ENCODE data around the gene TPSD1.
"Not testable (repeated sequence)": the region's sequence is repeated elsewhere in the genome, so short reads cannot be mapped to it uniquely, and the experiment has no call there.

Gene TPSD1

GRCh38 chr16:1282324-1282973, 26.6 kb downstream of the TPSD1 start:
- no peak for DNase-seq

DNA sequence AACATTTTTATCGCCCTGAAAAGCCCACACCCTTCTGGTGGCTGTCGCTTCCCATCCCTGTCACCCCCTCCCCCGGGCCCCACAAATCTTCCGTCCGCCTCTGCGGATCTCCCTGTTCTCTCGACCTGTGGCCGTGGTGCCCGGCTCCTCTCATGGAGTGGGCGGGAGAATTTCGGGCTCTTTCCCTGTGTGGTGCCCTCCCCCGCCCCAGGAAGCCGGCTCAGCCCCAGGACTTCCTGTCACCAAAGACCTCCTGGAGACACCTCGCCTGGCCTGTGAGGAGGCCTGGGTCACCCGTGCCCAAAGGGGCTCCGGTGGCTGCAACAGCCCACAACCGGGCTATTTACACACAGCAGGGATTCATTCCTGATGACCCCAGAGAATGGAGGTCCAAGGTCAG, 27.4 kb downstream of the TPSD1 start:
- DNase-seq: no peak

GRCh38 chr16:1283996-1284616, 28.2 kb downstream of the TPSD1 start:
- no peak for DNase-seq

DNA sequence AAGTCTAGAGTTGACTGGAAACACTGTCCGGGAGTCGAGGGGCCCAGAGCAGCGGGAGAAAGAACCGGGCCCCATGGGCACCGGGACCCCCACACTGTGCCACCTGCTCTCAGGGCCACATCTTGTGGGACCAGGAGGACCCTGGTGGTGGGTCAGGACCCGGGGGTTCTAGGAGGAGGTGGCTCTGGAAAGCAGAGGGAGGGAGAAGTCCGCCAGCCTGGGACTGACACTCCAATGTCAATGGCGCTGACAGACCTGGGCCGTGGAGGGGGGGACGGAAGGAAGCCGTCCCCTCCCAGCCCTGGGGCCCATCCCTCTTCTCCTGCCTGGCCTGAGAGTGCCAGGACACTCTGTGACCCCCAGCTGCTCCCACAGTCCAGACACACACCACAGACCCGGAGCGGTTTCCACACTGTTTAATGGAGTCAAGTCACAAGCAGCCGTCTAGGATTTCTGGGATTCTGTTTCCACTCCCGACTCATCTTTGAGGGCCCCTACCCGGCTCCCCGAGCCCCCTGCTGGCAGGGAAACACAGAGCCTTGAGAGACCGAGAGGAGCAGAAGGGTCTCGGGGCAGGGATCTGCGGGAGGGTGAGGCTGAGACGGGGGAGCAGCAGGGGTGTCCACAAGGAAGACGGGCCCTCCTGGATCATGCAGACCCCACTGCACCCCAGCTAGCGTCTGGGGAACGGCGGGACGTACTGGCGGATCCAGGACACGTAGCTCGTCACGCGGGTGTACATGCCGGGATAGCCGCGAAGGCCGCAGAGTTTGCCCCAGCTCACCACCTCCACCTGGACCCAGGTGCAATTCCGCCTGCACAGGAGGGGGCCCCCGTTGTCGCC, 30.0 kb downstream of the TPSD1 start:
- no peak for DNase-seq

- DNase-seq: no peak
These were observed 30.7 kb downstream of the TPSD1 start for GRCh38 chr16:1286513-1287094.

- DNase-seq: no peak
These were observed 32.3 kb downstream of the TPSD1 start for GRCh38 chr16:1287982-1288670.

DNA sequence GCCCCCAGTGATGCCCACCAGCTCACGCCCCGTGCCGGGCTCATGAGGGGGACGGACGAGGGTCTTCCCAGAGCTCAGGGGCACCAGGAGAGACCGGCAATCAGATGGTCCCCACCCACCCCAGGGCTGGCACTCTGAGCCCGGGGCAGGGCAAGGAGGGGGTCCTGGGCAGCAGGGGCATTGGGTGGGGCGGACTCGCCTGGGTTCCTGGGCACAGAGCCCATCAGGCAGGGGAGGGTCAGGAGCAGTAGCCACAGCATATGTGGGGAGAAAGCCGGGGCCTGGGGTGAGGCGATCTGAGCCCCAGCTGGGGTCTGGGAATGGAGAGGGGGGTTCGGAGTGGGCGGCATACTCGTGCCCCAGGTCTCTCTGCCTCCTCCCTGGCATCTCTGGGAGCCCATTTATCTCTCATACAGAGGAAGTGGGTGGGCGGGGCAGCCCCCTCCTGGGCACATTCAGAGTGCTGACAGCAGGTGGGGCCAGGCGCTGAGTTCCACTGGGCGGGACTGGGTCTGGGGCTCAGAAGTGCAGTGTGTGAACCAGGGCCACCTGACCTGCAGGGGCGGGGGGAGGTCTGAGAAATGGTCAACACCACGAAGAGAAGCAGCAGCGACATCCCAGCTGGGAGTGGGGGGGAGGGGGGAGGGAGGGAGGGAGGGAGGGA, 33.1 kb downstream of the TPSD1 start:
- DNase-seq: no peak

GRCh38 chr16:1289477-1289866, 33.6 kb downstream of the TPSD1 start:
- no peak for DNase-seq

- no peak for DNase-seq
These were observed 34.2 kb downstream of the TPSD1 start for GRCh38 chr16:1290063-1290501.

DNA sequence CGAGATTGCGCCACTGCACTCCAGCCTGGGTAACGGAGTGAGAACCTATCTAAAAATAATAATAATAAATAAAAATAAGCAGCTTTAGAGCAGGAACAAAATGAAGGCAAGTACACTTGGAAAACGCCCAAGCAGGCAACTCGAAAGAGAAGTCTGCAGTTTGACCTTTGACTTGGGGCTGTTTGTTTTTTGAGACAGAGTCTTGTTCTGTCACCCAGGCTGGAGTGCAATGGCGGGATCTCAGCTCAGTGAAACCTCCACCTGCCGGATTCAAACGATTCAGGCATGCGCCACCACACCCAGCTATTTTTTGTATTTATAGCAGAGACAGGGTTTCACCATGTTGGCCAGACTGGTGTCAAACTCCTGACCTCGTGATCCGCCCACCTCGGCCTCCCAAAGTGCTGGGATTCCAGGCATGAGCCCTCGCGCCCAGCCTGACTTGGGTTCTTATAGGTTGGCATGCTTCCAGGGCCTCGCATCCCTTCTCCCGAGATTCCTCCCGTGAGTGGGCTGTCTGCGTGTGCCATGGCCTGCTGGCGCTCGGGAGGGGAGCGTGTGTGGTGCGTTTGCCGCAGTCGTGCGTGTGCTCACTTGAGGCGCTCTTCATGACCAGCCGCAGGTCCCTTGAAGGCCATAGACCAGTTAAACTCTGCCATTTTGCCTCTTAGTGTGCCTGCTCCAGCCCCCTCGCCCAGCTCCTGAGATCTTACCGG, 35.1 kb downstream of the TPSD1 start:
- DNase-seq: no peak

DNA sequence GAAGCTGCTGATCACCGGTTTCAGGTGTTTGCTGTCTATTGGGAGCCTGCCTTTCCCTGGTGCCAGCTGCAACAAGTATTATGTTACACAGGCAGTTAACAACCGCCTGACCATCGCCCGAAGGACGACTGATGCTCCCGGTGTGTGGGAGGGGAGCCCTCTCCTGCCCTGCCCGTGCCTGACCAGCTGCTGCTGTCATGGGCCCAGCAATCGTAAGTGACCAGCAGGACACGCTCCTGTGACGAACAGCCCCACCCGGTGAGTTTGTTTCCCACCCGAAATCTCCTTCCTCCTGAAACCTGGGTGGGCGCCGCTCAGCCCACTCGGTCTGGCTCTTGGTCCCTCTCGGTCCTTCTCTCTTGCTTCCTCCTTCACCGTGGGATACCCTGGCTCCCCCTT, 35.7 kb downstream of the TPSD1 start:
- DNase-seq: no peak

- DNase-seq: not testable (repeated sequence)
These were observed 36.3 kb downstream of the TPSD1 start for GRCh38 chr16:1292208-1292607.

GRCh38 chr16:1292808-1293207, 36.9 kb downstream of the TPSD1 start:
- DNase-seq: not testable (repeated sequence)

GRCh38 chr16:1293921-1294656, 38.2 kb downstream of the TPSD1 start:
- DNase-seq: no peak

- no peak for DNase-seq
These were observed 39.6 kb downstream of the TPSD1 start for GRCh38 chr16:1295465-1295864.

GRCh38 chr16:1296688-1297017, 40.8 kb downstream of the TPSD1 start:
- DNase-seq: not testable (repeated sequence)

DNA sequence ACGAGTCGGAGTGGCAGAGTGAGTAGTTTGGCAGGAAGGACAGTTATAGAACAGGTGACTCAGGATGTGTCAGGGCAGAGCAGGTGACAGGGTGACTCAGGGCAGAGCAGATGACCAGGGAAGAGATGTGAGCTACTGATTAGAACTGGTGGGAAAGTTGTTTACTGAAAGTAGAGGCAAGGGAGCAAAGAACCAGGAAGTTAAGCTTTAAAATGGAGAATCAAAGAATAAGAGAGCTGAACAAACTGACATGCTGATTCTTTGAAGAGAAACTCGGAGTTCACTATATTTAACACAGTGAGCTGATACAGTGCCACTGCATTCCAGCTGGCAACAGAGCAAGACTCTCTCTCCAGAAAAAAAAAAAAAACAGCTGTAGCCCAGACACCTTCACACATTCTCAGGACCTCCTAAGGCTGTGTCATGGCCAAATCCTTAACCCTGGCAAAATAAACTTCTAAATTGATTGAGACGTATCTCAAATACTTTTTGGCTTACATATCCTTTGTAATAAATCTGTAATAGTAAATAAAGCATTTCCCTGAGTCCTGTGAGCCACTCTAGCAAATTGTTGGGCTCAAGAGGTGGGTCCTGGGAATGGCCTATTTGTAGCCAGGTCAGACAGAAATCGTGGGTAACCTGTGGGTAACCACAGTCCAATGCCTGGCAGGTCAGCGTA, 41.3 kb downstream of the TPSD1 start:
- DNase-seq: no peak

GRCh38 chr16:1298406-1298805, 42.5 kb downstream of the TPSD1 start:
- no peak for DNase-seq

DNA sequence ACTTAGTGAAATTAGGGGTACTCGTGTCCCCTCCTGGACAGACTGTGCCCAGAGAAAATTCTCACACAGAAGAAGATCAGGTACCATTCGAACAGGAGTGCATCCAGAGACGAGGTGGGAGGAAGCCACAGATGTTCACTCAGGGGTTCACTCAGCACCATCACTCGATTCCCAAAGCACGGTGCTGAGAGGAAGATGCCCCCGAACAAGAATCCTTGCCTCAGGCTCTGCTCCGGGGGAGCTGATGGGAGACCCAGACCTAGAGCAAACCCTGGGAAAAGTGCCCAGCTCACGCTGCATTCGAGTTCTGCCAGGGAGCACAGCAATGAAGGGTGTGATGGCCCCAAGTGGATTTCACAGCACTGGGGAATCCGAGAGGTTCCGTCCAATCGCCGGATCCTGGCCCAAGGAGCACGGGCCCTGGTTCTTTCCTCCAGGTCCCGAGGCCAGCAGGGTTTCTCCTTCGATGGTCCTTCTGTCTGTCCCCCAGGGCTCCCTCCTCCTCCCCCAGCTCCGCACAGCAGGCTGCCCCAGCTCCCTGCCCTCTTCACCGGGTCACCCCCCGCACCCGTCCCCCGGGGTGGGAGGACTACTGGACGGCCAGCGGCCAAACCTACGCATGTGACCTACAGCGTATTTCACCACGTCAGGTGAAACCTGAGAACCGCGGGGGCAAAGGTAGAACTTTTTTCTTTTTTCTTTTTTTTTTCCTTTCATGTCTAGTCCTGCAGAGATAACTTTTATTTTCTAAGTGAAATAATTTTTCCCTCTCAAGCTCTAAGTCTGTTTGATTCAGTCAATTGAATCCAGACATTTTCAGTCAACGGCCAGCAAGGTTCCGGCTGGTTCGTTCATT, 43.4 kb downstream of the TPSD1 start:
- no peak for DNase-seq
